Spleen (tissue), 7 donors: ENCODE measurements around the gene PTPRN2.

Source experiments
- POLR2A ChIP-seq, 3 donors: fragments of 450-650 bp; IDR thresholded peaks; one replicate each; pipeline ENCODE4 v1.5.1; 2017; ENCODE audit warnings: antibody characterized with exemption in 3 of 3, mild to moderate bottlenecking in 1 of 3
- POLR2AphosphoS5 ChIP-seq, 3 donors: sonication (generic); formaldehyde crosslinking; IDR thresholded peaks; one replicate each; pipeline ENCODE4 v1.5.1; 2017; ENCODE audit warnings: antibody characterized with exemption in 3 of 3
- TF ChIP-seq, protein P1 (sequence below), 11 experiments: fragments of 200-600 bp in 7 of 11; fragments of 450-650 bp in 4 of 11; sonication (generic) in 4 of 11; IDR thresholded peaks in 8 of 11; conservative IDR thresholded peaks in 3 of 11; 1 replicate in 7 of 11; 2 replicates in 4 of 11; pipeline versions ENCODE4 v1.4.0 to v1.8.0; 2016 to 2021; ENCODE audit warnings: antibody characterized with exemption in 11 of 11, inconsistent platforms in 4 of 11, mild to moderate bottlenecking in 1 of 11
- donor health status: DM: no; HTN: no; CAD: no; lungs with moderate emphysema.
- donor health status: DM: no; HTN: no; CAD: no.
- donor health status: DM: no; HTN: no; CAD: no.

DNA sequence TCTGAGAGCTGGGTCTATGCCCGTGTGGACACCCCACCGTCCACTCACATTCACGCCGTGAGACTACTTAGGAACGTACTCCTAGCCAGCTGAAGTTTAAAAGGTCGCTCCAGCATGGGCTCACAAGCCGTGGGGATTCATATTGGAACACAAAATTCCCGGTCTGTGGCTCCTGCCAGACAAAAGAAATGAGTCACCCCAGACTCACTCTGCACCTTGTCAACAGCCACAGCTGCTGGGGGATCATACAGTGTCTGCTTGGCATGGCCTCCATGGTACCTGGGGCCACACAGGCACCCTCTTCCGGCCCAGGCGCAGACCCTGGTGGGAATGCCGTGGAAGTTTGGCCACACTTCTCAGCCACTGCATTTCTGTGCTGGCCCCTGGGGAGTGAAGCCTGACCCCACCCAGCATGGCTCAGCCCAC lies 1022.4 kb downstream of the PTPRN2 start:
- TF ChIP-seq, protein P1, sequence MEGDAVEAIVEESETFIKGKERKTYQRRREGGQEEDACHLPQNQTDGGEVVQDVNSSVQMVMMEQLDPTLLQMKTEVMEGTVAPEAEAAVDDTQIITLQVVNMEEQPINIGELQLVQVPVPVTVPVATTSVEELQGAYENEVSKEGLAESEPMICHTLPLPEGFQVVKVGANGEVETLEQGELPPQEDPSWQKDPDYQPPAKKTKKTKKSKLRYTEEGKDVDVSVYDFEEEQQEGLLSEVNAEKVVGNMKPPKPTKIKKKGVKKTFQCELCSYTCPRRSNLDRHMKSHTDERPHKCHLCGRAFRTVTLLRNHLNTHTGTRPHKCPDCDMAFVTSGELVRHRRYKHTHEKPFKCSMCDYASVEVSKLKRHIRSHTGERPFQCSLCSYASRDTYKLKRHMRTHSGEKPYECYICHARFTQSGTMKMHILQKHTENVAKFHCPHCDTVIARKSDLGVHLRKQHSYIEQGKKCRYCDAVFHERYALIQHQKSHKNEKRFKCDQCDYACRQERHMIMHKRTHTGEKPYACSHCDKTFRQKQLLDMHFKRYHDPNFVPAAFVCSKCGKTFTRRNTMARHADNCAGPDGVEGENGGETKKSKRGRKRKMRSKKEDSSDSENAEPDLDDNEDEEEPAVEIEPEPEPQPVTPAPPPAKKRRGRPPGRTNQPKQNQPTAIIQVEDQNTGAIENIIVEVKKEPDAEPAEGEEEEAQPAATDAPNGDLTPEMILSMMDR (IDR thresholded peaks at IDR 0.05 in 8 of 11, conservative IDR thresholded peaks at IDR 0.05 in 3 of 11): no peak
- no peak for TF ChIP-seq POLR2A (IDR thresholded peaks at IDR 0.05)
- TF ChIP-seq POLR2AphosphoS5 (IDR thresholded peaks at IDR 0.05): no peak
